RPMI8226 (cell line): ENCODE results near the gene TAF1B.

Experiments used
- DNase-seq: peaks from one replicate; pipeline ENCODE4 v3.0.0-alpha.2; 2015

The TAF1B gene

DNA sequence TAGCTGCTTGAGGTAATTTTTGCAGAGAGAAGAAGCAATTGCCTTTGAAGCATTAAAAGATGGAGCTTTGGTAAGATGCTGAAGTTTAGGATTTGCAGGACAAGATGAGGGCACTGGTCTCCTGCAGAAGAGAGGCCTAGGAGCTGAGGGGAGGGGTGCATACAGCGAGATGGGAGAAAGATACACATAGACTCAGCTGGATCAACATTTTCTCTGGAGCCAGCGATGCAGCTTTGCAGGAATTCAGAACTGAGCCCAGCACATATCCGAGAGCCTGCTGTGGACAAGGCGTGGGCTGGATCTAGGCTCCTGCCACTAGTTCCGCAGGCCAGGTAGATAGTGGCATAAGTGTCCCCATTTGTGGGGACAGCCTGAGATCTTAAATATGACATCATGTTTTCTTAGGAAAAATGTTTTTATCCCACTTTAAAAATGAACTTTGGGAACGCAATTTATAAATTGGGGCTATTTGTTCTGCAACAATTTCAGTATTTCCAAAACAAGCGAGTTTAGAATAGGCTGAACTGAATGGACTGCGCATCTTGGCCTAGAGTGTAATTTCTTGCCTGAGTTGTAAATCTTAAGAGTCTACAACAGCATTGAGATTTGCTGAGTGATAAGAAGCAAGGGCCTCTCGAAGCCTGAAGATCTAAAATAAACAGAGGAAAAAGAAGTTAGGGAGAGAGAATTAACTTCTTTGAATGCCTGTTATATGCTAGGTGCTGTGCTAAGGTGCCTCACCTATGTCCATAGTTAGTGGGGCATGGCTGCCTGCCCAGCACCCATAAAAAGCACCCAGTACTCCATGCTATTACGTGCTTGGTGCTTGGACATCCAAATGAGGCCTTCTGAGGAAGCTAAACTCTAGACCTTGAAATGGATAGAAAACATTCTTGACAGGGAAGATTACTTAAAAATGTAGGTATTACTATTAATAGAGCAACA is 125.6 kb downstream of the TAF1B start:
- DNase-seq: no peak

GRCh38 chr2:9970200-9971044 is 127.1 kb downstream of the TAF1B start:
- no peak for DNase-seq

DNA sequence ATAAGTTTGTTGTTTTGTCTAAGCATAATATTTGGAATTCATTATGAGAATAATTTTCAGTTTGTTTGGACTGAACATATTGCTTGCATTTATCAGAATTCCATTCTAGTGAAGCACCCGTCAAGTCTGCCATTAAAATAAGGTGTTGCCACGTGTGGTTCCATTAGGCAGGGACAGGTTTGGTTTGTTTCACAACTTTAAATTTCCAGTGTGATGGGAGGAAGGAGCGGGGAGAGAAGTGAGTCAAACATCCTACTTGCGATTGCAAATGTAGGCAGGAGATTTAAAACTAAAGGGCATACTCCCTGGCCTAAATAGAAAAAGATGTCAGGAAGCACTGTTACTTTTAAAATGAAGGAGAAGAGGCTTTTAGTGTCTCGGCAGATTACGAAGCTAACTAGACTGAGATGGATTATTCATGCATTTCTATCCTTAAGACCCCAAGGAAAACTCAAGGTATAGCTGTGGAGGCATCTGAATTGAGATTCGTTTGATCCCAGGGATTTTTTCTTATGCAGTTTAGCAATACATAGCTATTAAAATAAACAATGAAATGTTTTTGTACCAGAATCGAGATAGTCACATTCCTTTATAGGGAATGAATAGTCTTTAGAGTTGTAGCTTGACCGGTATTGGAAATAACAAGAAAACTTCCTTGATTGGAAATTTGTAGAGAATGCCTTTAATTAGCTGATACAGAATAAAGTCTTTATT is 128.0 kb downstream of the TAF1B start:
- DNase-seq: no peak

DNA sequence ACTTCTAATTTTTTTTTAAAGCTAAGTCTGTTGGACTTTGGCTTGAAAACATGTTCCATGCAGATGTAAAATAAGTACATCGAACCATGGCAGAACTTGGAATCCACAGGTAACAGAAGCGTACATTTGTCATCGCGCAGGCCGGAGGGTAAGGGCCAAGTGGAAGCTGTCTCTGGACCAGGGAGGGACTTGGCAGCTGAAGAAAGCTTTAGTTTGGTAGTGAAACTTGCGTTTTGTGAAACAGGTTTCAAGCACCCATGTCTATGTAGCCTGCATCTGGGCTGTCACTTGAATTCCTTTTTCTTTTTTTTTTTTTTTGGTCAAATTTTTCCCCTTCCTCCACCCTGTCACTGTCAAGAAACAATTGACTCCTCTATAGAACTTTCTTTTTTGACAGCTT is 128.6 kb downstream of the TAF1B start:
- DNase-seq: no peak

GRCh38 chr2:9972621-9973479 is 129.6 kb downstream of the TAF1B start:
- DNase-seq: no peak

GRCh38 chr2:9973690-9974089 is 130.4 kb downstream of the TAF1B start:
- DNase-seq: no peak

- DNase-seq: no peak
Observed at GRCh38 chr2:9974343-9974742, 131.1 kb downstream of the TAF1B start.

DNA sequence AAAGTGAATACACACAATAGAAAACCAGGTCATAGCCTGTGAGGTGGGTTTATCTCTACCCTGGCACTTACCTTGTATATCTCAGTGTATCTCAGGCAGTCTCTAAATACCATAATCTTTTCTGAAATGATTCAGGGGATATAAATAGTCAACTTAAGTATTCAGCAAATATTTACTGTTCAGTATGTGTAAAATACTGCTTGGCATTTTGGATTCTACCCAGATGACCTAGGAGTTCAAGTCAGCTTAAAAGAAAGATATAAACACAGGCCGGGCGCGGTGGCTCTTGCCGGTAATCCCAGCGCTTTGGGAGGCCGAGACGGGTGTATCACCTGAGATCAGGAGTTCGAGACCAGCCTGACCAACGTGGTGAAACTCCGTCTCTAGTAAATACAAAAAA is 132.1 kb downstream of the TAF1B start:
- no peak for DNase-seq

DNA sequence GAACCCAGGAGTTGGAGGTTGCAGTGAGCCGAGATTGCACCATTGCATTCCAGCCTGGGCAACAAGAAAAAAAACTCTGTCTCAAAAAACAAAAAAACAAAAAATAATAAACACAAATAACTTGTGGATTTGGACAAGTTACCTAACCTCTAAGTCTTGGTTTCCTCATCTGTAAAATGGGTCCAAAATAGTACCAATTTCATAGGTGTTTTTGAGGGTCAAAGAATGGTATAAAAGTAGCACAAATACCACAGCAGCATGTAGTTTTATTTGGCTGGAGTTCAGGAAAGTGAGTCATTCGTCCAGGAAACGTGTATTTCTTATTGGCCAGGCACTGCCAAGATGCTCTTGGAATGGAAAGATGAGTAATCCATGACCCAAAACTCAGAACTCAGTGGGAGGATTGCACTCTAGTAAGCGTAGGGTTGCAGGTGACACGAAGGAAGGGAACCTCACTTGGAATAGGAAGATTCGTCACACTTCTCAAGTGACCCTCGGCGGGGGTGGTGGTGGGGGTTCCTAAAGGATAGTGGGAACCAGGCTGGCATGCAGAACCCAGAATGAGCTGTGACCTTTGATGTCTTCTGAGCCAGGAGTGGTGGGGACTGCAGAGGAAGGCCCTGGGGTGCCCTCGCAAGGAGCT is 132.7 kb downstream of the TAF1B start:
- peak; percentile 25 for DNase-seq

GRCh38 chr2:9979977-9980376 is 136.7 kb downstream of the TAF1B start:
- DNase-seq: no peak

DNA sequence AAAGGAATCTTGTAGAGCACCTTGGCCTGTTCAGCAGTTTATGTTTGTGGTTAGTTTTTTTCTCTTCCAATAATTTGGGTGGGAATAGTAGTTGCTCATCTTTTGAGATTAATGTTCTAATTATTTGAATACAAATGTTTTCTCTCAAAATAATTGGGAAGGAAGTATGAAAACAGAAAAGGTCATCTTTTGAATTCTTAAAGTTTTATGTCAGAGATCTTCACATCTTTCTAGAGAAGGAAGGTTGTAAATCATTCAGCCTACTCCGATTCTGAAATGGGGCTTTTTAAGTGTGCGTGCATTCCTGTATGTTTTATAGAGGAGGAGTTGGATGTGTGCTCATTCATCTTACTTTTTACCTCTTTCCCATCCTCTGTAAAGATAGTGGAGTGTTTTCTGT is 137.2 kb downstream of the TAF1B start:
- no peak for DNase-seq

- DNase-seq: no peak
Observed at GRCh38 chr2:9981655-9982054, 138.4 kb downstream of the TAF1B start.

GRCh38 chr2:9982248-9982647 is 139.0 kb downstream of the TAF1B start:
- no peak for DNase-seq

- DNase-seq: no peak
Observed at GRCh38 chr2:9982891-9983290, 139.6 kb downstream of the TAF1B start.

DNA sequence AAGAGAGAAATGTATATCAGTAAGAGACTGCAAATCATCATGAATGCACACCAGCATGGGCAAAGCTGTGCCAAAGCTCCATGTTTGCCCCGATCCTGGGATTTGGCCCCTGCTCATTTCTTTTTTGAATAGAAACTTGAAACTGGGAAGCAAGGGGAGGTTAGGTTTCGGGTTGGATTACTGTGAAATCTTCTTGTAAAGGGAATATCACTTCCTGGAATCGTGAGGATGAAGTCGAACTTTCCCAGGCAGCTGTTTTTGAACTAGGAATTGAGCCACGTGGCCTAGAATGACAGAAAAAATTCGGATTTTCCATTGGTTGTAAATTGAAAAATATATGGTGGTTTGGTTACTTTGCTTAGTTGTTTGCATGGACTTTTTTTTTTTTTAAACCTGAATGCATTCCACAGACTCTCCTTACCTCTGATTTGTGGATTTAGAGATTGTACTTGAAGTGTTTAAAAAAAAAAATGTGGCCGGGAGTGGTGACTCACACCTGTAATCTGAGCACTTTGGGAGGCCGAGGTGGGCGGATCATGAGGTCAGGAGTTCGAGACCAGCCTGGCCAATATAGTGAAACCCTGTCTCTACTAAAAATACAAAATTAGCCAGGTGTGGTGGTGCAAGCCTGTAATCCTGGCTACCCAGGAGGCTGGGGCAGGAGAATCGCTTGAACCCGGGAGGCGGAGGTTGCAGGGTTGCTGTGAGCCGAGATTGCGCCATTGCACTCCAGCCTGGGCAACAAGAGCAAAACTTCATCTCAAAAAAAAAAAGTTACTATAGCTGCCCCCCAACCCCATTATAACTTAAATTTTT is 140.3 kb downstream of the TAF1B start:
- no peak for DNase-seq
